GM18517 (cell line): Measurements from ENCODE around the gene SPRR2G.
"Not testable (repeated sequence)": the region's sequence is repeated elsewhere in the genome, so short reads cannot be mapped to it uniquely, and the experiment has no call there.

Source experiments
- ATAC-seq: cut with Tn5 transposase; IDR thresholded peaks from one replicate; pipeline ENCODE4 v1.9.1; 2021; ENCODE audit warnings: mild to moderate bottlenecking, moderate library complexity; ENCODE audit not compliant: unreplicated experiment

SPRR2G gene

GRCh38 chr1:153150846-153151245 lies at the start of gene SPRR2G:
SPRR2G (minus strand) TSS chr1:153150890; CDS start chr1:153150110, 780 bp downstream.
- ATAC-seq, result no peak

GRCh38 chr1:153195216-153195615 lies 44.5 kb upstream of the SPRR2G start:
- no peak for ATAC-seq

GRCh38 chr1:153194331-153195050 lies 43.8 kb upstream of the SPRR2G start:
- ATAC-seq, result no peak

DNA sequence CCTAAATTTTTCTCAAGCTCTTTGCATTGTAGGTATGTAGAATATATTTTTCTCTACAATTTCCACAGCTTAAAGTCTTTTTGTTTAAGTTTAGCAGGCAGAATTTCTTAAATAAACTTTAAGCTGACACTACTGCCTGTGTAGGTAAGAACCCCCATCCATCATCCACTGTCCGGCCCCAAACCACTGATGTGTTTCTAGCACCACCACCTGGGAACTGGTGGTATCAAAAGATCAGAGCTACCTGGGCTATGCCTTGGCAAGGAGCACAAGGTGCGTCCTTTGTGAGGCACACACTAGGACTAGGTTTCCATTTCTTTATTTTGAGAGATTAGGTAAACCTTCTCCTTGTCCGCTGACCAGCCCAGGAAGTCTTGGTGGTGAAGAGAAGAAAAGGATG lies 42.0 kb upstream of the SPRR2G start:
- no peak for ATAC-seq

DNA sequence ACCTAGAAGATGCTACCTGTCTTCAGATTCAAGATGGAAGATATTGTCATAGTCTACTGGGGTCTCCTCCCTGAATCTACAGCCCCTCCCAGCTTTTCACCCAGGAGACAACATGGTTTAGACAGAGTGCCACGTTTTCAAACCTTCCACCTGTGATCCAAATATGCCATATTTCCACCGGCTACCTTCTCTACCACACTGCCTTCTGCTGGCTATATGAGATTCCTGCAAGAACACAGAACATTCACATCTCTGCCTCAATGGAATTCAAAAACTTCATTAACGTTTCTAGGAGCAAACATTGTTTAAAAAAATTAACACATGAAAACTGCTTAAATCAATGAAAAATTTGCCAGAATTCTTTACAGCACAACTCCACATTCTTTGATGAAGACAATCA lies 39.7 kb upstream of the SPRR2G start:
- no peak for ATAC-seq

DNA sequence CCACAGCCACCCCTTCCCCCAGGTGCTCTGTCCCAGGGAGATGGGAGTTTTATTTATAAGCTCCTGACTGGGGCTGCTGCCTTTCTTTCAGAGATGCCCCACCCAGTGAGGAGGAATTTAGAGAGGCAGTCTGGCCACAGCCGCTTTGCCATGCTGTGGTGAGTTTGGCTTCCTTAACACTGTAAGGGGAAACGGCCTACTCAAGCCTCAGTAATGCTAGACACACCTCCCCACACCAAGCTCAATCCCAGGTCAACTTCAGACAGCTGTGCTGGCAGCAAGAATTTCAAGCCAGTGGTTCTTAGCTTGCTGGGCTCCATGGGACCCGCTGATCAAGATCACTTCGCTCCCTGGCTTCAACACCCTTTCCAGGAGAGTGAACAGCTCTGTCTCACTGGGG lies 37.6 kb upstream of the SPRR2G start:
- ATAC-seq, result not testable (repeated sequence)

- ATAC-seq, result no peak
Observed at GRCh38 chr1:153180556-153180955, 29.9 kb upstream of the SPRR2G start.

- ATAC-seq, result no peak
Observed at GRCh38 chr1:153178922-153179321, 28.2 kb upstream of the SPRR2G start.

DNA sequence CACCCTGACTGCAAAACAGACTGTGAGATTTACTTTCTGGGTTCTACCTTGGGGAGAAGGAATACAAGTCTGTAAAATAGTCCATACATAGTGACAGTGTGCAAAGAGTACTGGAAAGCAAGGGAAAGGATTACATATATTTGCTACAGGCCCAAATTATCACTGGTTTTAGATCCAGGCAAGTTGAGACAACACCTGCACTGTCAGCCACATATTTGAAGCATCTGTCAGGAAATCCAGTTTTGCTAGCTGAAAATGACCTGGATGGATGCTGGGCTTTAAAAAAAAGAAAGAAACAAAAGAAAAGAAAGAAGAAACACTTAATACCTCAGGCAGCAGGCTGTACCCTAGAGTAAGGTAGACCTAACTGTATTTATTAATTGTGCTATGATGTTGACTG lies 23.9 kb upstream of the SPRR2G start:
- ATAC-seq, result no peak

- ATAC-seq, result no peak
Observed at GRCh38 chr1:153168686-153169085, 18.0 kb upstream of the SPRR2G start.

DNA sequence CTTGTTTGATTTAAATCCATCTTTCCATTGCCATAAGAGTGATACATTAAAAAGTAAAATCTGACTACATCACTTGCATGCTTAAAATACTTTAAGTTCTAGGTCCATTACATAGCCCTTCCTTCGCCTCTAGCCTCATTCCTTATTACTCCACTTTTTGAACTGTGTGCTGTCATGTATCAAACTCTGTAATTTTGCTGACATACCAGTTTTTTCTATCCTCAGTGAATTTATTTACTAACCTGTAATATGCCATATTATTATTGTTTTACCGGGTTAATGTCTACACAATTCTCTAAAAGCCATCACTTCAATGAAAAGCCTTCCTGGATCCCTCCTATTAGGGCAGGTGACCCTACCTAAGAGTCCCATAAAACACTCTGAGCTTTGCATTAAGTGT lies 4.9 kb upstream of the SPRR2G start:
- no peak for ATAC-seq

- ATAC-seq, result no peak
Observed at GRCh38 chr1:153152481-153152880, 1.8 kb upstream of the SPRR2G start.

DNA sequence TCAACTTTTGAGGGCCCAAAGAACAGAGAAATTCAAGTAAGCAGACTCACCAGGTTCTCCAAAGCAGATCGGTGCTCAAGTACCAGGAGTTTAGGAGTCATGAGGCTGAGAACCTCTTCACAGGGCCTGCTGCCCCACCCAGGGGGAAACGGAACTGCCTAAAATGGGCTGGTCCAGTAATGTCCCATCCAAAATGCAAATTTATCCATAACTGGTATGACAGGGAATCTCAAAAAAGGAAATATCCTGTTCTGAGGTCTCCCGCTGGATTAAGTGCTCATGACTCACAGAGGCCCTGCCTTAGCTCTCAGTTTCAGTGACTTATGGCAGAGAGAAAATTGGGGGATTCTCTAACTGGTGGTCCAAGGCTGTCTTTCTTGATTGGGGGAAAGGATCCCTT lies 9.3 kb downstream of the SPRR2G start:
- no peak for ATAC-seq

- ATAC-seq, result no peak
Observed at GRCh38 chr1:153140484-153140883, 10.2 kb downstream of the SPRR2G start.

DNA sequence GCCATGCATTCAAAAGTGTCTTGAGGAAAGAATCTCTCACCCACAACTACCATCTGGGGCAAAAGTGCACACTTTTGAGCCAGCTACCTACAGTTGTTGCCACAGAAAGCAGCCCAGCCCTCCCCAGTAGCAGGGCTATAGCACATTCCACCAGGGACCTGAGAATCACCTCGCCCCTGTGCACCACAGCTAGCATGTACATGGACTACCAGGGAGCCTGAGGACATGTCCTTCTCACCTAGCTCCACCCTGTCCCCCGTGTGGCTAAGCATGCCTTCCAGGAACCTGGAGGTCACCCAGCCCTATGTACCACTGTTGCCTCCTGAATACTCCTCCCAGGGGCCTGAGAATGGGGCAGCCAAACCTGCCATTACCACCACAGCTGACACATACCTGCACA lies 16.9 kb downstream of the SPRR2G start:
- no peak for ATAC-seq

- no peak for ATAC-seq
Observed at GRCh38 chr1:153133267-153133666, 17.4 kb downstream of the SPRR2G start.

- ATAC-seq, result not testable (repeated sequence)
Observed at GRCh38 chr1:153128688-153129087, 22.0 kb downstream of the SPRR2G start.

DNA sequence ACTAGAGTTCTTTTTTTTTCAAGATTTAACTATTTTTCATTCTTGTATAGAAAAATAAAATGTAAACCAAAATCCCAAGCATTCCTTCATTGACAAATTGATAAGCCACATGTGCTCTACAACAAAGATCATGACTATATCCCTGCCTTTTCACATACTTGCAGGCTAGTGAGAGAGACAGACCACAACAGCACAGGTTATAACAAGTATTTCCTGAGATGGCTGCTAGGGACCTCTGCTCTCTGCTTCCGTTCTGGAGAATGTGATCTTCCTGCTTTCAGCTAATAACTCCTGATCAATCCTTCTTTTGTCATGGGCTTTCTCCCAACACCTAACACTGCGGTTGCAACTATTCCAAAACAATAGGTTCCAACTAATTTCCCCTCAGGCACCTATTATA lies 23.4 kb downstream of the SPRR2G start:
- ATAC-seq, result no peak

DNA sequence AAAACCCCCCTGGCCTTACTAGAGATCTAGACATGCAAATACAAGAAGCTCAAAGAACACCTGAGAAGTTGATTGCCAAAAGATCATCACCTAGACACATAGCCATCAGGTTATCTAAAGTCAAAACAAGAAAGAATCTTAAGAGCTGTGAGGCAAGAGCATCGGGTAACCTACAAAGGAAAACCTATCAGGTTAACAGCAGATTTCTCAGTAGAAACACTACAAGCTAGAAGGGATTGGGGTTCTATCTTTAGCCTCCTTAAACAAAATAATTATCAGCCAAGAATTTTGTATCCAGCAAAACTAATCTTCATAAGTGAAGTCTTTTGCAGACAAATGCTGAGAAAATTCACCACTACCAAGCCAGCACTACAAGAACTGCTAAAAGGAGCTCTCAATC lies 25.2 kb downstream of the SPRR2G start:
- no peak for ATAC-seq

DNA sequence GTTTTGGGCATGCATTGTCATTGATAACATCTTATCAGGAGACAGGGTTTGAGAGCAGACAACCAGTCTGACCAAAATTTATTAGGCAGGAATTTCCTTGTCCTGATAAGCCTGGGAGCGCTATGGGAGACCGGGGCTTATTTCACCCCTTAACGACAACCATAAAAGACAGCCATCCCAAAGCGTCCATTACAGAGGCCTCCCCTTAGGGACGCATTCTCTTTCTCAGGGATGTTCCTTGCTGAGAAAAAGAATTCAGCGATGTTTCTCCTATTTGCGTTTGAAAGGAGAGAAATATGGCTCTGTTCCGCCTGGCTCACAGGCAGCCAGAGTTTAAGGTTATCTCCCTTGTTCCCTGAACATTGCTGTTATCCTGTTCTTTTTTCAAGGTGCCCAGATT lies 26.9 kb downstream of the SPRR2G start:
- ATAC-seq, result not testable (repeated sequence)

DNA sequence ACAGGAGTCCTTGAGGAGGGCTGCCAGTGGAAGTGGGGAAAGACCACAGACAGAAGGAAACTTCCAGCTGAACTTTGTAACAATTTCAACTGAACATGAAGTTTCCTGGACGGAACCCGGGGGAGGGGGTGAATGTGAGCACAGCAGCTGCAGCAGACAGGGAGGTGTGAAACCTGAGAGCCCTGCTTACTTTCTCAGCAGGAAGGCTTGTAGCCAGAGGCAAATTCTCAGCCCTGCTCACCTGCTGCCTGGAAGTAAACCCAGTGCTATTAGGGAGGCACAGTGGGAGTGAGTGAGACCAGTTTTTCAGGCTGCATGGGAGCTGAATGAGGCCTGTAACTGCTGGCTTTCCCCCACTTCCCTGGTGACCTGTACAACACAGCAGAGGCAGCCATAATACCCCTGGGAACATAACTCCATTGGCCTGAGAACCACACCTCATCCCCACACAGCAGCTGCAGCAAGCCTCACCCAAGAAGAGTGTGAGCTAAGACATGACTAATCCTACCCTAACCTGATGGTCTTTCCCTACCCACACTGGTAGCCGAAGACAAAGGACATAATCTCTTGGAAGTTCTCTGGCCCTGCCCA lies 27.8 kb downstream of the SPRR2G start:
- ATAC-seq, result no peak

DNA sequence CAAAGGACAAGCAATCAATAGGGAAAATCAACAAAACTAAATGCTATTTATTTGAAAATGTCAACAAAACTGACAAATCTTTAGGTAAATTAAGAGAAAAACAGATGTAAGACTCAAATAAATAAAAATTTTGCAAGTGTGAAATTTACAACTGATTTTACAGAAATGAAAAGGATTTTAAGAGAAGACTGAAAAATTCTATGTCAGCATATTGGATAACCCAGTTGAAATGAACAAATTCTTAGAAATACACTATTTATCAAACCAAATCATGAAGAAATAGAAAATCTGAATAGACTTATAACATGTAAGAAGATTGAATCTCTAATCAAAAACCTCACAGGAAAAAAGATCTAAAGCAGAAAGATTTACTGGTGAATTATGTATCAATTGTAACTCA lies 29.7 kb downstream of the SPRR2G start:
- no peak for ATAC-seq

DNA sequence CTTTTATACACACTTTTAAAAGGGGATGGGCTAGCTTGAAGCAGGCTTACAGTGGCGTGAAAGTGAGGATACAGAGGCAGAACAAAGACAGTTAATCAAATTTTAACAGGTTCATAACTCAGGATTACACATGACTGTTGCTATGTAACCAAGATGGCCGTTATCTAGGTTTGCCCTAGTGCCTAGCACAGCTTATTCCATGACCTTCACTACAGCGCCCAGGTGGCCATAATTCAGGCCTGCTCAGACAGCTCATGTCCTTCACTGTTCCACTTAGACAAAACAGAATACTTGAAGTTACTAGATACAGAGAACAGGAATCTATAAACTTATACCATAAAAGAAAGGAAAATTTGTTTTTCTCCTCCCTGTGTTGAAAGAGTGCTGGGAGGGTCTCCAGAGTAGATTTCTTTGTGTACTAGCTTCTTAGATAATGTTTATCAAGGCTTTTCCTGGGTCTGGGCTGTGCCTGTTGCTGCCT lies 31.2 kb downstream of the SPRR2G start:
- no peak for ATAC-seq
